Spinal cord (tissue), 10 donors: ENCODE results near the gene JAZF1. TPM values are rescaled to one million over a fixed set of nuclear protein-coding genes. Genes with fewer than 3 reads are reported as not detected.
A peak's percentile ranks its signal among the peaks of the same experiment; 100 is the strongest.

Experiments
- DNase-seq, 6 donors: peaks; one replicate each; pipeline versions ENCODE4 v3.0.0 to v3.0.0-alpha.2; 2013 to 2015; ENCODE audit warnings: low spot score in 6 of 6, low read depth in 4 of 6
- H3K27ac ChIP-seq: one replicate; pipeline ENCODE4 v1.5.1; 2013; ENCODE audit warnings: low read depth, low read length, control low read depth
- H3K27me3 ChIP-seq: one replicate; pipeline ENCODE4 v1.6.1; 2013; ENCODE audit warnings: low read length; ENCODE audit not compliant: control insufficient read depth, insufficient read depth
- H3K36me3 ChIP-seq: one replicate; pipeline ENCODE4 v1.6.1; 2013; ENCODE audit warnings: low read length; ENCODE audit not compliant: control insufficient read depth, insufficient read depth
- H3K4me1 ChIP-seq: one replicate; pipeline ENCODE4 v1.6.1; 2013; ENCODE audit warnings: low read length; ENCODE audit not compliant: control insufficient read depth, insufficient read depth
- H3K4me3 ChIP-seq: one replicate; pipeline ENCODE4 v1.5.1; 2013; ENCODE audit warnings: low read depth, low read length, control low read depth
- H3K9me3 ChIP-seq: one replicate; pipeline ENCODE4 v1.6.1; 2013; ENCODE audit warnings: low read length; ENCODE audit not compliant: control insufficient read depth, insufficient read depth
- WGBS: methylation state at CpG from one replicate; pipeline ENCODE4 v1.1.5; 2013; ENCODE audit warnings: missing lambda C conversion rate; ENCODE audit not compliant: insufficient coverage; 5-methylcytosine and 5-hydroxymethylcytosine counted together
- polyA plus RNA-seq, 2 donors: library from polyadenylated mRNA; unstranded; fragments of 120-200 nt; gene quantifications; one replicate each; pipeline ENCODE4 v1.2.1, GENCODE V29; 2013; ENCODE audit not compliant: insufficient read length in 2 of 2
- total RNA-seq, 2 donors: library from RNA; depleted of rRNA in 1 of 2; stranded (reverse); fragments of 120-200 nt in 1 of 2; fragments of >200 nt in 1 of 2; gene quantifications; one replicate each; pipeline versions ENCODE4 v1.2.3 to v1.2.4, GENCODE V29; 2013 to 2014
- donor health status: healthy.

Gene JAZF1
- total and polyA plus RNA-seq, 4 donors, result 20.7 to 66.0 (median 50.5) TPM

DNA sequence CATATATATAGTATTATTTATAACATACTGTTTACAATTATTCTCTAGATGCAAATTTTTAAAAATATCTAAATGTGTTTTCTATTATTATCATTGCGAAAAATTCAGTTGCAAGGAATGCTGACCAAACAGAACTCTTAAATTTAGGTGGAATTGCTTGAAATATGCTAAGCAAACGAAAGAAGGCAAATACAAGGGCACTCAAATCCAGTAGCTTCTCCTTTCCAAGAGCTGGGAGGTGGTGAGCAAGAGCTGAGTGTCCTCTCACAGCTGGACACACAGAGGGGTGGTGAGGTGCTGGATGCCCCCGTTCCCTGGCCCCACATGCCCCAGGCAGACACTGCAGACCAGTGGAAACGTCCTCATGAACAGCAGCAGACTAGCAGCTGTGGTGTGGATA is 274.6 kb downstream of the JAZF1 start:
- Histone ChIP-seq H3K27me3 (no peaks in the 10 kb centered on the region), H3K36me3 (no peaks in the 10 kb centered on the region), H3K4me1 (peaks cover 9% of the 10 kb centered on the region), H3K9me3 (no peaks in the 10 kb centered on the region), H3K4me3 (no peak overlapping the region), H3K27ac (no peak overlapping the region)
- WGBS, result 17% methylated on average over 2 of the region's 4 CpGs
- DNase-seq, result no peak

- no peaks in the 10 kb centered on the region for H3K27me3 ChIP-seq
- no peaks in the 10 kb centered on the region for H3K9me3 ChIP-seq
- no peak overlapping the region for H3K4me3 ChIP-seq
- 59% methylated on average over 3 of the region's 5 CpGs for WGBS
- no peaks in the 10 kb centered on the region for H3K36me3 ChIP-seq
- H3K4me1 ChIP-seq, result peaks cover 3% of the 10 kb centered on the region
- DNase-seq, result no peak
- peak overlapping the region; percentile 21 for H3K27ac ChIP-seq
These were observed 279.4 kb downstream of the JAZF1 start for GRCh38 chr7:27901028-27901760.

DNA sequence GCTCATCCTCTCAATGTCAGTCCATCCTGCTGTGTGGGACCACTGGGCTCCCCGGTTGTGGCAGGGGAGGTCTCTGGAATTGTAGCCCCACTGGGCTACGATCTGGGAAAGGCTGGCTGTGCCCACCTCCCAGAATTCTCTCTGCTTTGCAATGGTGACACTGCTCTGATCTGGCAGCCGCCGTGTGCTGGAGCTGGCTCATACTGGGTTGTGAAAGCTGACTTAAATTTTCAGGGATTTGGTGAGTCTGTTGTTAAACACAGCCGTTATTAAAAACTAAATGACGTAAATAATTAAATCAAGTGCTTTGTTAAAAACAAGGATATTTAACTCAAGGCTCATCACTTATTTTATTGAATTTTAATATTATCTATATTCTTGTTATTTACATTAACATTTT is 280.6 kb downstream of the JAZF1 start:
- 67% methylated on average over 2 of the region's 6 CpGs for WGBS
- no peaks in the 10 kb centered on the region for H3K27me3 ChIP-seq
- DNase-seq, result no peak

DNA sequence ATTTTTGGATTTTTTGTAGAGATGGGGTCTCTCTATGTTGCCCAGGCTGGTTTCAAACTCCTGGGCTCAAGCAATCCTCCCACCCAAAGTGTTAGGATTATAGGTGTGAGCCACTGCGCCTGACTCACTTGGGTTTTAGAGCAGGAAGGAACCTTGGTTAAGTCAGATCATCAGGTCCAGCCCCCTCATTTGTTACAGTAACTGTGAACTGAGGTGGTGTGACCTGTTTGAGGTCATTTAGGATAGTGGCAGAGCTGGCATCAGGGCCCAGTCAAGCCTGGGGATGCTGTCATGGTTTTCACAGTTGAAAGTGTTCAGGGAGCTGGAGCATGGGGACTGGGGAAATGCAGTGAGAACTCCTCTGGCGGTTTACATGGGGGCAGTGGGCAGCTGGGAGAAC is 281.0 kb downstream of the JAZF1 start:
- no peaks in the 10 kb centered on the region for H3K4me1 ChIP-seq
- H3K9me3 ChIP-seq, result no peaks in the 10 kb centered on the region
- no peaks in the 10 kb centered on the region for H3K36me3 ChIP-seq
- no peak overlapping the region for H3K4me3 ChIP-seq
- whole genome bisulfite sequencing, result 100% methylated on average over 2 of the region's 2 CpGs
- no peak overlapping the region for H3K27ac ChIP-seq
- no peaks in the 10 kb centered on the region for H3K27me3 ChIP-seq
- no peak for DNase-seq

More for the DNA sequence above, 280.6 kb downstream of the JAZF1 start:
- Histone ChIP-seq H3K4me3 (no peak overlapping the region), H3K9me3 (no peaks in the 10 kb centered on the region), H3K27ac (no peak overlapping the region), H3K4me1 (no peaks in the 10 kb centered on the region), H3K36me3 (no peaks in the 10 kb centered on the region)

DNA sequence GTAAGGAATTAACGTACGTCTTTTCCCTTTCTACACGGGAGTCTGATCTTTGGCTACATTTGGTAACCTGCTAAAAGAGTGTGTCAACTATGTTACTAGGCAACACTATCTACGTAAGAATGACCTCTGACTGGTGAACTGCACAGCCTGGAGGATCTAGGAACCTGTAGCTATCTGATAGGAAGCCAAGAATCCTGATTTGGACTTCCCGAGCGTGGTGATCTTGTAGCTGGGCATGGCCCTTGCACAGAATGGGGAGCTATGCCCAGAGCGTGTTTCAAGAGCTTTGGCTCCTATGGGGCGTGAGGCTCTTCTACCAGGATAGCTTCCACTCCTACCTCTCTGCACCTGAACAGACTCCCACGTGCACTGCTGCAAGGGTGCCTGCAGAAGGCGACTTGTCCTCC is 283.2 kb downstream of the JAZF1 start:
- H3K4me1 ChIP-seq, result no peaks in the 10 kb centered on the region

DNA sequence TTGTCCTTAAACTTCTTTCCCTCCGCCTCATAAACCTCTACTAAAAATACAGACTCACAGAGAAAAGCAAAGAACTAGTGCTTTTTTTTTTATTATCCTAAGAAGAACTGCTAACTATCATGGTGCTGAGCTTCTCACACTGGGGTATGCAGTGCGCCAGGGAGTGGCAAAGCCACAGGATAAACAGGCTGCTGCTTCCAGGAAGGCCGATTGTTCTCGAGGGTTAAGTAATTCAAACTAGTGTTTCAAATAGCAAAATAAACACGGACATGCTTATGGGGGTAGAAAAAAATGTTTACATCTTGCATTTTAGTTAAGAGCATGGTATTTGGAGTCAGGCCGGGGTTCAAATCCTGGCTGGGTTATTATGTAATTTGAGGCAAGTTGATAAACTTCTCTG is 283.6 kb downstream of the JAZF1 start:
- Histone ChIP-seq H3K9me3 (no peaks in the 10 kb centered on the region), H3K27me3 (no peaks in the 10 kb centered on the region), H3K4me3 (no peak overlapping the region), H3K27ac (no peak overlapping the region), H3K4me1 (no peaks in the 10 kb centered on the region), H3K36me3 (no peaks in the 10 kb centered on the region)
- whole genome bisulfite sequencing, result 78% methylated on average over 6 of the region's 6 CpGs
- no peak for DNase-seq

More for the DNA sequence above, 283.2 kb downstream of the JAZF1 start:
- H3K27ac ChIP-seq, result no peak overlapping the region
- no peaks in the 10 kb centered on the region for H3K36me3 ChIP-seq
- no peaks in the 10 kb centered on the region for H3K9me3 ChIP-seq
- no peak for DNase-seq
- H3K4me3 ChIP-seq, result no peak overlapping the region
- WGBS, result 94% methylated on average over 9 of the region's 10 CpGs
- H3K27me3 ChIP-seq, result no peaks in the 10 kb centered on the region

- H3K4me3 ChIP-seq, result no peak overlapping the region
- H3K36me3 ChIP-seq, result no peaks in the 10 kb centered on the region
- no peak overlapping the region for H3K27ac ChIP-seq
- no peaks in the 10 kb centered on the region for H3K9me3 ChIP-seq
- no peak for DNase-seq
- H3K4me1 ChIP-seq, result no peaks in the 10 kb centered on the region
- no peaks in the 10 kb centered on the region for H3K27me3 ChIP-seq
These were observed 285.0 kb downstream of the JAZF1 start for GRCh38 chr7:27895551-27895950.

GRCh38 chr7:27890205-27890849 is 290.3 kb downstream of the JAZF1 start:
- WGBS, result 43% methylated on average over 1 of the region's 1 CpG
- Histone ChIP-seq H3K4me1 (no peaks in the 10 kb centered on the region), H3K27me3 (no peaks in the 10 kb centered on the region), H3K36me3 (no peaks in the 10 kb centered on the region), H3K27ac (no peak overlapping the region), H3K4me3 (no peak overlapping the region), H3K9me3 (no peaks in the 10 kb centered on the region)
- no peak for DNase-seq

GRCh38 chr7:27889800-27890199 is 290.8 kb downstream of the JAZF1 start:
- Histone ChIP-seq H3K4me1 (no peaks in the 10 kb centered on the region), H3K27ac (no peak overlapping the region), H3K9me3 (no peaks in the 10 kb centered on the region), H3K36me3 (no peaks in the 10 kb centered on the region), H3K27me3 (no peaks in the 10 kb centered on the region), H3K4me3 (no peak overlapping the region)
- WGBS, result no CpG with 5 or more reads among the region's 3 CpGs
- DNase-seq, result no peak

DNA sequence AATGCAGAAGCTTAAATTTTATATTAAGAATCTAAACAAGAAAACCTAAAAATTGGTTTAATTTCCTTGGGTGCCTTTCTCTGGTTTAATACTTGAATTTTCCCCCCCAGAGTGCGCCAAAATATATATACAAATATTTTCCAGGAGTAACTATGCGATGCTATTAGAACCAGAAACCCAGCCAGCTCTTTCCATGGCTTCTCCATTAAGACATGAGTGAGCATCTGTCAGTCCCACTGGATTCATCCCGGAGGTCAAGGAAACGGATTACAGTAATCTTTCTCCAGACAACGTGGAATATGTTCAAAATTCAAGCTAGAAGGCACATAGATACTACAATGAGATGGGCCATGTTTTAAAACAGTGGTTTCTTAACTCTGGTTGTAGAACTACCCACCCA is 291.9 kb downstream of the JAZF1 start:
- no peak overlapping the region for H3K4me3 ChIP-seq
- peaks cover 4% of the 10 kb centered on the region for H3K4me1 ChIP-seq
- H3K36me3 ChIP-seq, result no peaks in the 10 kb centered on the region
- DNase-seq, result no peak
- 100% methylated on average over 2 of the region's 5 CpGs for WGBS
- H3K27ac ChIP-seq, result no peak overlapping the region
- no peaks in the 10 kb centered on the region for H3K9me3 ChIP-seq
- H3K27me3 ChIP-seq, result no peaks in the 10 kb centered on the region
